Endodermal cell (in vitro differentiated cells): Measurements from ENCODE around the gene LRMDA. TPM values are rescaled to one million over a fixed set of nuclear protein-coding genes. Genes with fewer than 3 reads are reported as not detected.

Experiments
- DNase-seq: peaks from one replicate; pipeline ENCODE4 v3.0.0-alpha.2; 2017
- H3K27ac ChIP-seq: 2 replicates; pipeline ENCODE4 v1.5.1; 2013; ENCODE audit warnings: mild to moderate bottlenecking, low read depth, low read length, moderate library complexity
- H3K27me3 ChIP-seq: 2 replicates; pipeline ENCODE4 v1.6.1; 2013; ENCODE audit warnings: mild to moderate bottlenecking, low read length, moderate library complexity; ENCODE audit not compliant: insufficient read depth, control insufficient read depth, poor library complexity, severe bottlenecking
- H3K36me3 ChIP-seq: 2 replicates; pipeline ENCODE4 v1.7.0; 2013; ENCODE audit warnings: mild to moderate bottlenecking, low read length, moderate library complexity; ENCODE audit not compliant: control insufficient read depth, insufficient read depth
- H3K4me1 ChIP-seq: one replicate; pipeline ENCODE4 v1.7.0; 2013; ENCODE audit warnings: low read length; ENCODE audit not compliant: control insufficient read depth, insufficient read depth
- H3K4me3 ChIP-seq: 2 replicates; pipeline ENCODE4 v1.5.1; 2013; ENCODE audit warnings: mild to moderate bottlenecking, low read length, moderate library complexity
- H3K9ac ChIP-seq: 2 replicates; pipeline ENCODE4 v1.6.1; 2013; ENCODE audit warnings: mild to moderate bottlenecking, low read length, moderate library complexity; ENCODE audit not compliant: poor library complexity, severe bottlenecking; ENCODE audit errors: extremely low read depth
- H3K9me3 ChIP-seq: 2 replicates; pipeline ENCODE4 v1.6.1; 2013; ENCODE audit warnings: mild to moderate bottlenecking, low read length, moderate library complexity; ENCODE audit not compliant: control insufficient read depth
- H3K27ac Mint-ChIP-seq: 2 replicates; pipeline ENCODE4 v1.8.0; 2020; ENCODE audit warnings: mixed read lengths
- H3K27me3 Mint-ChIP-seq: 2 replicates; pipeline ENCODE4 v1.8.0; 2021; ENCODE audit warnings: mild to moderate bottlenecking, mixed read lengths; ENCODE audit not compliant: insufficient read depth
- H3K36me3 Mint-ChIP-seq: 2 replicates; pipeline ENCODE4 v1.8.0; 2020; ENCODE audit warnings: low read depth, mixed read lengths
- H3K4me1 Mint-ChIP-seq: 2 replicates; pipeline ENCODE4 v1.8.0; 2020; ENCODE audit warnings: mixed read lengths
- H3K4me3 Mint-ChIP-seq: 2 replicates; pipeline ENCODE4 v1.8.0; 2020; ENCODE audit warnings: mild to moderate bottlenecking, moderate library complexity, mixed read lengths
- H3K9me3 Mint-ChIP-seq: 2 replicates; pipeline ENCODE4 v1.8.0; 2020; ENCODE audit warnings: mild to moderate bottlenecking, mixed read lengths
- CTCF ChIP-seq: fragments of 200-600 bp; sonication (generic); conservative IDR thresholded peaks from 2 replicates; pipeline ENCODE4 v1.5.0; 2021; ENCODE audit warnings: antibody characterized with exemption, mild to moderate bottlenecking
- WGBS, 2 experiments: methylation state at CpG; one replicate each; pipeline versions ENCODE4 v1.1.5 to v1.1.7; 2013; ENCODE audit warnings: missing lambda C conversion rate in 2 of 2, mixed read lengths in 1 of 2; ENCODE audit not compliant: insufficient coverage in 1 of 2, insufficient read length in 1 of 2; 5-methylcytosine and 5-hydroxymethylcytosine counted together
- total RNA-seq, 2 donors: library from RNA; stranded (reverse); fragmentation: NEBNext Ultra II Directional in 1 of 2; extraction: Animal tissue kit (Norgen Biotek cat#: 25700) in 1 of 2; gene quantifications; 2 replicates in 1 of 2; 3 replicates in 1 of 2; pipeline ENCODE4 v1.2.1, GENCODE V29; 2021

LRMDA gene
- total RNA-seq, 2 donors from 2014 or later, result 1.7 to 5.1 TPM

GRCh38 chr10:76088980-76089379 is 657.6 kb downstream of the LRMDA start:
- H3K36me3 Mint-ChIP-seq, result no peaks in the 10 kb centered on the region
- Histone ChIP-seq H3K36me3 (no peaks in the 10 kb centered on the region), H3K27ac (no peak overlapping the region), H3K9me3 (no peaks in the 10 kb centered on the region), H3K27me3 (no peaks in the 10 kb centered on the region), H3K9ac (no peak overlapping the region), H3K4me1 (no peaks in the 10 kb centered on the region), H3K4me3 (no peak overlapping the region)
- H3K9me3 Mint-ChIP-seq, result no peaks in the 10 kb centered on the region
- H3K4me3 Mint-ChIP-seq, result no peak overlapping the region
- TF ChIP-seq CTCF, result no peak
- H3K27ac Mint-ChIP-seq, result no peak overlapping the region
- 82 to 92% methylated on average over 3 of the region's 3 CpGs for WGBS, 2 experiments
- H3K27me3 Mint-ChIP-seq, result peaks cover 6% of the 10 kb centered on the region
- peaks cover 6% of the 10 kb centered on the region for H3K4me1 Mint-ChIP-seq
- DNase-seq, result no peak

GRCh38 chr10:76089556-76090180 is 658.2 kb downstream of the LRMDA start:
- no peaks in the 10 kb centered on the region for H3K36me3 ChIP-seq
- H3K4me3 Mint-ChIP-seq, result no peak overlapping the region
- no peak overlapping the region for H3K27ac Mint-ChIP-seq
- H3K4me1 ChIP-seq, result no peaks in the 10 kb centered on the region
- H3K27me3 Mint-ChIP-seq, result peaks cover 6% of the 10 kb centered on the region
- peaks cover 6% of the 10 kb centered on the region for H3K4me1 Mint-ChIP-seq
- no peak overlapping the region for H3K27ac ChIP-seq
- H3K9me3 ChIP-seq, result no peaks in the 10 kb centered on the region
- no peaks in the 10 kb centered on the region for H3K36me3 Mint-ChIP-seq
- H3K9ac ChIP-seq, result no peak overlapping the region
- TF ChIP-seq CTCF, result no peak
- 89 to 94% methylated on average over 5 to 11 of the region's 12 CpGs for WGBS, 2 experiments
- H3K27me3 ChIP-seq, result no peaks in the 10 kb centered on the region
- DNase-seq, result no peak
- H3K4me3 ChIP-seq, result no peak overlapping the region
- no peaks in the 10 kb centered on the region for H3K9me3 Mint-ChIP-seq

- Mint-ChIP-seq H3K4me3 (no peak overlapping the region), H3K27ac (no peak overlapping the region), H3K4me1 (peaks cover 6% of the 10 kb centered on the region), H3K9me3 (no peaks in the 10 kb centered on the region), H3K36me3 (no peaks in the 10 kb centered on the region), H3K27me3 (peaks cover 6% of the 10 kb centered on the region)
- Histone ChIP-seq H3K9me3 (no peaks in the 10 kb centered on the region), H3K36me3 (no peaks in the 10 kb centered on the region), H3K27ac (no peak overlapping the region), H3K4me1 (no peaks in the 10 kb centered on the region), H3K4me3 (no peak overlapping the region), H3K9ac (no peak overlapping the region), H3K27me3 (no peaks in the 10 kb centered on the region)
- WGBS, 2 experiments, result 90 to 100% methylated on average over 1 of the region's 1 CpG
- TF ChIP-seq CTCF, result no peak
- no peak for DNase-seq
Observed at GRCh38 chr10:76091926-76092325, 660.5 kb downstream of the LRMDA start.
